Limb (tissue), 2 donors: ENCODE measurements around the gene COX11.

Experiments used
- DNase-seq, 2 donors: peaks; one replicate each; pipeline ENCODE4 v3.0.0-alpha.2; 2016; ENCODE audit errors: extremely low spot score in 2 of 2

COX11 gene, protein sequence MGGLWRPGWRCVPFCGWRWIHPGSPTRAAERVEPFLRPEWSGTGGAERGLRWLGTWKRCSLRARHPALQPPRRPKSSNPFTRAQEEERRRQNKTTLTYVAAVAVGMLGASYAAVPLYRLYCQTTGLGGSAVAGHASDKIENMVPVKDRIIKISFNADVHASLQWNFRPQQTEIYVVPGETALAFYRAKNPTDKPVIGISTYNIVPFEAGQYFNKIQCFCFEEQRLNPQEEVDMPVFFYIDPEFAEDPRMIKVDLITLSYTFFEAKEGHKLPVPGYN

DNA sequence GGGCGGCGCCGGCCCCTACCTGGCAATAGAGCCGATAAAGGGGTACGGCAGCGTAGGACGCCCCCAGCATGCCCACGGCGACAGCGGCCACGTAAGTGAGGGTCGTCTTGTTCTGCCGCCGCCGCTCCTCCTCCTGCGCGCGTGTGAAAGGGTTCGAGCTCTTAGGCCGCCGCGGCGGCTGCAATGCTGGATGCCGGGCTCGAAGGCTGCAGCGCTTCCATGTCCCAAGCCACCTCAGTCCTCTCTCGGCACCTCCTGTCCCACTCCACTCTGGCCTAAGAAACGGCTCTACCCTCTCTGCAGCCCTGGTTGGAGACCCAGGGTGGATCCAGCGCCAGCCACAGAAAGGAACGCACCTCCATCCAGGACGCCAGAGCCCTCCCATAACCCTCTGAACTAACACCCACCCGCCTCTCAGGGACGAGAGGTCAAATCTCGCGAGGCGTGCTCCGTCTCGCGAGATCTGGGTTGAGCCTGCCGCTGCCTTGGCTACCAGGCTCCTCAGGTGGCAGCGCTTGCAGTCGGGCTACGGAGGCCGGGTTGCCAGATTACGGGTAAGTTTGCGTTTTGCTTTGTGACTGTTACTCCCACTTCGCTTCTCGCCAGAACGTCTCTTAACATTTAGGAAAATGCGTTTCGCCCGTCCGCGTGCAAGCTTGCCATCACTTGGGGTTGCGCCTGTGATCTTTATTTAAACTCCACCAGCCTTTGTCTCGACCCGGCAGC is at the start of gene COX11, which contains the start of gene STXBP4:
TSS of gene COX11 (minus strand) at position 393 of the 726 bp plus-strand sequence. CDS start at position 385, 8 bp downstream.
TSS of gene STXBP4 (plus strand) at position 504 of the 726 bp plus-strand sequence. CDS start 17,455 bp downstream, outside the sequence.
- peak; percentile 94 to 96 for DNase-seq

DNA sequence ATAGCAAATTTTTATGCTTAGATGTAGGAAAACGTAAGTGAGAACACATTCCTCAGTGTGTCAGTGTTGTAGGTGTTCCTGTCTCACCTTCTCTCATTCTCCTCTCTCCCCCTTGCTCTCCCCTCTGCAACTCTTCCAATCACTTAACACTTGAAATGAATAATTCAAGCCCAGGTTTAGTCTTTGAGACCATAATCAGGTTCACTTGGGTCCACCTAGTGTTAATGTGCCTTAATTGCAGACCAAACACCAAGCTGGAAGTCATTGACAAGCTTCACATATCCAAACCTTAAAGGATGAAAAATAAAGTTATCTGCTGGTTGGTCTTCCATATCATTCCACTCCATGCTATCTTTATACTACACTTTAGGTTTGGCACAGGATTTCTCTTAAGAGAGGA is 37.1 kb upstream of the COX11 start:
- no peak for DNase-seq

DNA sequence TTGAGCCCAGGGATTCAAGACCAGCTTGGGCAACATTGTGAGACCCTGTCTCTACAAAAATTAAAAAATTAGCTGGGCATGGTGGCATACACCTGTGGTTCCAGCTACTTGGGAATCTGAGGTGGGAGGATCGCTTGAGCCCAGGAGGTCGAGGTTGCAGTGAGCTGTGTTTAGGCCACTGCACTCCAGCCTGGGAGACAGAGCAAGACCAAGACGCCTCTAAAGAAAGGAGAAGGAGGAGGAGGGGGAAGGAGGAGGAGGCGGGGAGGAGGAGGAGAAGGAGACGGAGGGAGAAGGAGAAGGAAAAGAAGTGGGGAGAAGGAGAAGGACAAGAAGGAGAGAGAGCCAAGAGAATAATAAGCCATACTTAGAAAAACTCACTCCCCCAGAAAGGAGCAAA is 36.0 kb upstream of the COX11 start:
- DNase-seq = no peak

DNA sequence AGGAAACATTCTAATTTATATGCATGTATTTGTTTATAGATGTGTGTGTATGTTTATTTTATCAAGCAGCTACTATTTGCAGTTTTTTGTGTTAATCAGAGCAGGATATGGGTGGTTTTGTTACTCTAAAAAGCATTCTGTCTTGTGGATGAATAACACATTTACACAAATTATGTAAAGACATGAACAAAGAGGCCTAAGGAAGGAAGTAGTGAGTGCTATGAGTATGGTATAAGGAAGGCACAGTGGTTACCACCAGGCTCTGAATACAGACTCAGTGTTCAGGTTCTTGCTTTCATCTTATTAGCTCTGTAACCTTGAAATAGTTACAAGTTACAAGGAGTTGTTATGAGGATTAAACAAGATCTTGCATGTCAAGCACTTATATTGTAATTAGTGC is 34.0 kb upstream of the COX11 start:
- no peak for DNase-seq

DNA sequence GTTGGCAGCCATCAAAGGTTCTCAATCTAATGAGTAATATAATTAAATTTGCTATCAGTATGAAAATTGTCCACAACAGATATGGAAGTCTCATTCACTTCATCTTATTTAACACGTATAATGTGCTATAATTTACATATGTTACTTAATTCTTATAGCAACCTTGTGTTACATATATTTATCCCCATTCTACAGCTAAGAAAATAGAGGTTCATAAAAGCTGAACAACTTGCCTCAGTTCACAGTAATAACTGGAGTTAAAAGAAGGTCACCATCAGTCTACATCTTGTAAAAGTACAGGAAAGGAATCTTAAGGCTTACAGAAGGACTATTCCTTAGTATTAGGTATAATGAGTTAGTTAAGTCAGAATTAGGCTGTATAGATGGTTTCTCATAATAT is 28.0 kb upstream of the COX11 start:
- DNase-seq = no peak

DNA sequence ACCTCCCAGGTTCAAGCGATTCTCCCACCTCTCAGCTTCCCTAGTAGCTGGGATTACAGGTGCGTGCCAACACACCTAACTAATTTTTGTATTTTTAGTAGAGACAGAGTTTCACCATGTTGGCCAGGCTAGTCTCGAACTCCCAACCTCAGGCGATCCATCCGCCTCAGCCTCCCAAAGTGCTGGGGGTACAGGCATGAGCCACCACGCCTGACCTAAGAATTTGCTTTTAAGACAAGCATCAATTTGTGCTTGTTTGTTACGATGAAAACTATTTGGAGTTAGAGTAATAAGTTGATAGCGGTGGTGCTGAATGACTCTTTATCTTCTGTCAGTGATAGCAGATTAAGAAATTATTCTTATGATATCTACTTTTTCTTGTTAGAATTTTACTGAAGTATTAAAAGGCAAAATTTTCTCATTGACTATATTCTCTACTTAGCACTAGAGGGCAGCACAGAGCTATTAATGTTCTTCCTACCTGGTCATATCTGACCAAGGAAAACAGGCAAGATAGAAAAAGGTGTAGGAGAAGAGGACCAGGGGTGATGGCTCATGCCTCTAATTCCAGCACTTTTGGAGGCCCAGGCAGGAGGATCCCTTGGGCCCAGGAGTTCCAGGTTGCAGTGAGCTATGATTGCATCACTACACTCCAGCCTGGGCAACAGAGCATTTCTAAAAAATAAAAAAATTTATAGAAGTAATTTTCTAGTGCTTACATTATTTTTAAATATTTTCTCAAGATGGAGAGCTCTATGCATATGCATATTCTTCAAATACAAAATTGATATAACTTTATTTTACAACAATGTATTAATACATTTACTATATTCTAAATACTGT is 24.6 kb upstream of the COX11 start:
- DNase-seq = peak in 1 of 2 donors; percentile 61

DNA sequence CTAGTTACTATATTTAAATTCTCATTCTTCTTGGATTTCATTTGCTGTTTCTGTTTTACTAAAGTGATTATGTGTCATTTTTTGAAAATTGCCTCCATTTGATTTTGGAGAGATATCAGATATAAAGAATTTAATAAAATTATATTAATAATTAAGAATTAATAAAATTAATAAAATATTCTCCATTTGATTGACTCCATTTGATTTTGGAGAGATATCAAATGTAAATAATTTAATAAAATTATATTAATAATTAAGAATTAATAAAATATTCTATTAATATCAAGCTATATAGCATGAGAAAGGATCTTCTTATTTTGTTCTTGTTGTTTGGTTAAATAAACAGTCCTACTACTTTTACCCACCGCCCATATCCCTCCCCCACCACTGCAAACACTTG is 23.1 kb upstream of the COX11 start:
- DNase-seq = no peak

DNA sequence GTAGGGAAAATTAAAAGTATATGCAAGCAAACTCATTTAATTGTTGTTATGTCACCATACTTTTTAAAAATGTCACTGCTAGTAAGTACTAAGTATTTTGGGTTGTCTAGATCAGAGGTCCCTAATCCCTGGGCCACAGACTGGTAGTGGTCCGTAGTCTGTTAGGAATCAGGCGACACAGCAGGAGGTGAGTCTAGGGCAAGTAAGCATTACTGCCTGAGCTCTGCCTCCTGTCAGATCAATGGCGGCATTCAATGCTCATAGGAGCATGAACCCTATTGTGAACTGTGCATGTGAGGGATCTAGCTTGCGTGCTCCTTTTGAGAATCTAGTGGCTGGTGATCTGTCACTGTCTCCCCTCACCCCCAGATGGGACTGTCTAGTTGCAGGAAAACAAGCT is 21.7 kb upstream of the COX11 start:
- no peak for DNase-seq

DNA sequence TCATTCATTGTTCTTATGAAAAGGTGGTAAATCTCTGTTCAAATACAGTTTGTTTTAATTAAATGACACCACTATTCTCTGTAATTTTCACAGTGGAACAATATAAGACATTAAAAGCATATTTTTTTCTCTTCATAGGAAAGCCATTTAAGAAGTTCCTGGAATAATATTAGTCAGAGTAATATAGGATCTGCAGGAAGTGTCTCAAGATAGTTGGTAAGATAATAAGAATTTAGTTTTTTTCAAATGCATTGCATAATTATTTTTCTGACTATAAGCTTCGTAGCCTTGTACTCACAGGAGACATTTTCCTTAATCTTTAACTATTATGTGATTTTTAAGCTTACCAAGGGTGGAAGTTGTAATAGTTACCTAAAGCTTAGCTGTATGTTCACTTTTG is 17.0 kb upstream of the COX11 start:
- DNase-seq = no peak

DNA sequence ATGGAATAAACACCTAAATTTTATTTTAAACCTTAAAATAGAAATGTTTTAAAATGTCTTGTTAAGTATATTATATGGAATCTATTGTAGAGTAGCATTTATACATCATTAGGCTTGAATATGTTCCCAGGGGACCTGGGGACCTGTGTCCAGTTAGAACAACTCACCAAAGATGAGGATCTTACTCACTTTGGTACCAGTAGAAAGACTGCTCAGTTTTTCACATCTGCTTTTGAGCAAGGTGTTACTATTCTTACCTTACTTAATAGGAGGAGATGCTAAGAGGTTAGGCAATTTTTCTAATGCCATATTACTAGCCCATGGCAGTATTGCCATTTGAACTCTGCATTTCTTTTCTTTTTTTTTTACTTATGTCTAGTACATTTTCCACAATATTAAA is 14.8 kb upstream of the COX11 start:
- no peak for DNase-seq

DNA sequence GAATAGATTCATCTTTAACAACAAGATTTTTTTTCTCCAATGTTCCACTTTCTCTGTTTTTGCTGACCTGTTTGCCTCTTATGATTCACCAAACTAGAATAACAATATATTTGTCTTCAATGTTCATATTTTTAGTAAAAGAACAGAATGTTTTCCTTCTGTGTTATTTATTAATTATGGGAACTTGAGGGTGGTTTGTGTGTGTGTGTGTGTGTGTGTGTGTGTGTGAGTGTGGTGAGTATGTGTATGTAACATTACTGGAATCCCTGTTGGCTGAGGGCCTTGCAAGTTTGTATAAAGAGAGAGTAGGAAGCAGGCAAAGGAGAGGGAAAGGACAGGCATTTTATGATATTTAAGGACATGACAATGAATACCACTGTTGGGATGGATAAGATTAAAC is 13.9 kb upstream of the COX11 start:
- DNase-seq = no peak

DNA sequence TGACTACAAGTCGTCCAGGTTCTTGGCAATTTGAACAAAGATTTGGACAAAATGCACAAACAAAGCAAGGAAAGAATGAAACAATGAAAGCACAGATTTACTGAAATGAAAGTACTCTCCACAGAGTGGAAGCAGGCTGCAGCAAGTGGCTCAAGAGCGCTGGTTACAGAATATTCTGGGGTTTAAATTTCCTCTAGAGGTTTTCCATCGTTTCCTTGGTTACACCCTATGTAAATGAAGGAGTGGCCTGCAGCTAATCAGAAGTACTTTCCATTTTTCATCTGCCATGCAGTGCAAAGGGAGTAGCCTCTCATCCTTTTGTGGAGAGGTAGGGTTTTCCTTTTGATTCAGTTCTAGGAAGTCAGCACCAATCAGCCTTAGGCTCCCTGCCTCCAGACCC is 11.9 kb upstream of the COX11 start:
- no peak for DNase-seq

DNA sequence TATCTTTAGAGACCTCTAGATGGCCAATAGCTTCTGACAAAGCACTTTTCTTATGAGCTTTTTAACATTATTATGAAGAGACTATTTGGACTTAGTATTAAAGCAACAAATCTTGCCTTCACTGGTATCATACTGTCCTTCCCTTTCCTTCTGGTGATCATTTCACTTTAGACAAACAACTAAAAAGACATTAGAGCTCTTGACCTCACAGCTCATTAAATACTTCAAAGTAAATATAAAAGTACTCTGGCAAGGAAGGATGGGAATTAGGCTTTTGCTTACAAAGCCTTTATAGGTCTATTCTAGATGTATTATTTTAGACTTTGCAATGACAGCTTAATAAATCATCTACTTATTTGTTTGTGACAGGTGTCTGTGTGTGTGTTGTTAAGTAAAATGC is 11.2 kb upstream of the COX11 start:
- DNase-seq = no peak

DNA sequence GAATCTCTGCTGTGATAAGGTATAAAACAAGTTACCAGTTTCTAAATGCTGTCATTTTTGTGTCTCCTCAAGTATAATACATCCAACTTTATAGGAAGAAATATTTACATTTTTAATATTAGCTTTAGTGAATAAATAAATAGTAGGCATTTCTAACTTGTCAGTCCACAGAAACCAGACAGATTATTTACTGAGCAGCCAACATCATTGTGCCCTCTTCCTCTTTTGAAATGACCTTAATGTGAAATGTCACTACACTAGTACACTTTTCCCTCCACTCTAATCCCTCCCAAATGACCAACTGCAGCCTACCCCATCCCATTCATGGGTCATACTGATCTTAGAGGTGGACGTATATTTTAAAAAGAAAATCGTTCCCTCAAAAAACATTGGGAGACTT is 9.3 kb upstream of the COX11 start:
- DNase-seq = no peak

DNA sequence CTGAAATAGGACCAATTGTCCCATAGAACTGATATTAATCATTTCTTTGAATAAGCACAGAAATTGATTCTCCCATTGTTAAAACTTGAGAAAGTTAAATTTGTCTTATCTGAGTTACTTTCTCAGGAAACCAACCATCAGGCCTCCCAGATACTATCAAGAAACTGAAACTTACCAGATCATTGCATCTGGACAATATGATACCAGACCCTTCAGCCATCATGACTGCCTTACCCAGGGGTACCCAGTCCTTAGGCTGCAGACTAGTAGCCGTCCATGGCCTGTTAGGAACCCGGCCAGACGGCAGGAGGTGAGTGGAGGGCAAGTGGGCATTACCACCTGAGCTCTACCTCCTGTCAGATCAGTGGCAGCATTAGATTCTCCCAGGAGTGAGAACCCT is 7.9 kb upstream of the COX11 start:
- no peak for DNase-seq

DNA sequence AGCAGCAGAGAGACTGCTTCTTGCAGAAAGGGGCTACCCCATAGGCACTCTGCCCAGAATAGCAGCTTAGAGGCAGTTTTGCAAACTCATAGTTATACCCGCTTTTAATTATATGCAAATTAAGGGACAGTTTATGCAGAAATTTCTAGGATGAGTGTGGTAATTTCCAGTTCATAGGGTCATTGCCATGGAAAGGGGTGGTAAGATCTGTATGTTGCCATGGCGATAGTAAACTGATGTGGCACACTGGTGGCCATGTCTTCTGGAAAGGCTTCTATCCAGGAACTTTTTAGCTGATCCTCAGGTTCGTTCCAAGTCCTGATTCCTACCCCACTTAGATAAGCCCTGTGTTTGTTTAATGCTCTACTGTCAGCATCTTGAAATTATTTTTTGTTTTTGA is 6.3 kb upstream of the COX11 start:
- DNase-seq = no peak

DNA sequence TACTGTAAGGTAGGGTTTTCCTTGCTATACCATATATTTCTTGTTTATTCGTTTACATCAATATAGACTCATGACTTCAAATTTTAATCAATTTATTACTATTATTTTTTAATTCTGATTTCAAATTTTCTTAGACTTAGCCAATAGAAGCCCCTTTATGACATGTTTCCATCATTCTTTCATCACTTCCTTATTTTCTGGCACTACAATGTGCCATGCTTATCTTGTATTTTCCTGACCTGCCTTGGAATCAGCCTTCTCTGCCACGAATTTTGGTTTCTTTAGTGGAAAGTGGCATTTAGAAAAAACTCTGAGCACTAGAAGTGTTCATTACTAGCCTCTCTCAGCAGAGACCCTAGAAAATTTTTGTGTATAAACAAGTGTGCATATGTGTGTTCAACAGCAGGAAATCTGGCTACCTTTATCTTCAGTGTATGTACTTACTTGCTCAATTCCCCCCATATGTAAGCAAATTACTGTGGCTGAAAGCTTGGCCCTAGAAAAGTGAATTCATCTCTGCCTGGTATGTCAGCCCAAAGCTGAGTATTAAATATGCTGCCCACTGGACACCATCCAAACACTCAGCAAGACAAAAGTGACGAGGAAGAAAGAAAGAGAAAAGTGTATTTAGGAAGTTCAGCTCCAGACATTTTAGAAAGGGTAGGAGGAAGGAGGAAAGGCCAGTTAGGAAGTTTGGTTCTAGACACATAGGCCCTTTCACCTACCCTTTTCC is 4.1 kb upstream of the COX11 start:
- no peak for DNase-seq

DNA sequence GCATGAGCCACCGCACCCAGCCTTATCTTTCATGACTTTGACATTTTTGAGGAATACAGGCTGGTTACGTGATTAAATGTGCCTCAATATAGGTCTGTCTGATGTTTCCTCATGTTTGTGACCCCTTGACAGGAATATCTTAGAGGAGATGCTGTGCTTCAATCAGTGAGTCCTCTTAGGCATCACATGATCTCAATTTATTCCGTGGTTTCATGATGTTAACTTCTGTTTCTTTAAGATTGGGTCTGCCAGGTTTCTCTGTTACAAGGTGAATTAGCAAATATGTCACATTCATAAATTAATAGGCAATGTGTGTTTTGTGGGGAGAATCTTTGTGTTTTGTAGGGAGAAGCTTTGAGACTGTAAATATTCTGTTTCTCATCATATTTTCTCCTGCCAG is 3.4 kb upstream of the COX11 start:
- no peak for DNase-seq

DNA sequence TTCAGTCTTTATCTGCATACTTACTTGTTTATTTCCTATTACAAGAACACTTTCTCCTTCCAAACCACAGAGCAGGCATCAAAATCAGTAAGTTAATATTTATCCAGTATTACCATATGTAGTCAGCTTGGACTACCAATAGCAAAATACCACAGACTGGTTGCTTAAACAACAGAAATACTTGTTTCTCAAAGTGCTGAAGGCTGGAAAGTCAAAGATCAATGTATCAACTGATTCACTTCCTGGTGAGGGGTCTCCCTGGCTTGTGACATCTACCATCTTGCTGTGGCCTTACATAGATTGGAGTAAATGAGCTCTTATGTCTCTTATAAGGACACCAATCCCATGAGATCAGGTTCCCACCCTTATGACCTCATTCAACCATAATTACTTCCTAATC is 2.7 kb upstream of the COX11 start:
- DNase-seq = no peak

DNA sequence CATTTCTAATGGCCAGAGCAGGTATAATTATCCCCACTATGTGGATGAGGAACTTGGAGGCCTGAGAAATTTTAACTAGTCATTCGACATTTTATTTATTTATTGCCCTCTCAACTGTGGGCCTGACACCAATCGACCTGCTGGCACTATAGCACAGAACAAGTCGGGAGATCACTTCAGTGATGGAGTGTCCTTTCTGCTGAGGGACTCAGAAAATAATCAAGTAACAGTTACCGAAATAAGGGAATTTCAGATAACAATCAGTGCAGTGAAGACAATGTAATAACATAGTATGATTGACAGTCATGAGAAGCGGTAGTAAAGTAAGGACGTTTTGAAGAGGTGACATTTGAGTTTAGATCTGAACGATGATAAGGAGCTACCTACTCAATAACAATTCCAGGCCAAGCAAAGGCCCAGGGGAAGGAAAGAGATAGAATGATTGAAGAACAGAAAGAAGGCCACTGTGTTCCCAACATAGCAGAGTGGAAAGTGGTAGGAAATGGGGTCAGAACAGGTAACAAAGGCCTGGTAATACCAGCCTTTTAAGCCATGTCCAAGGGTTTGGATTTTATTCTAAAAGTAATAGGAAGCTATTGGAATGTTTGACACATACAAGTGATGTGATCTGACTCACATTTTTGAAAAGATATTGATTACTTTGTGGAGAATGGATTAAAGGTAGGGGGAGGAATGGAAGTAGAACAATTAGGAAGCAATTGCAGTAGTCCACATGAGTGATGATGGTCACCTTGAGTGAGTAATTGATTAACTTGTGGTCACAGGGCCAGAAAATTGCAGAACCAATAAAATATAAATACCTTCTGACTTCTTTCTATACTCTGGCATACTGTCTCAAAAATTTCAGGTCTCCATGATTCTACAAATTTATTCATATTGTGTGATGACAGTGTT is 1.5 kb upstream of the COX11 start:
- DNase-seq = no peak

DNA sequence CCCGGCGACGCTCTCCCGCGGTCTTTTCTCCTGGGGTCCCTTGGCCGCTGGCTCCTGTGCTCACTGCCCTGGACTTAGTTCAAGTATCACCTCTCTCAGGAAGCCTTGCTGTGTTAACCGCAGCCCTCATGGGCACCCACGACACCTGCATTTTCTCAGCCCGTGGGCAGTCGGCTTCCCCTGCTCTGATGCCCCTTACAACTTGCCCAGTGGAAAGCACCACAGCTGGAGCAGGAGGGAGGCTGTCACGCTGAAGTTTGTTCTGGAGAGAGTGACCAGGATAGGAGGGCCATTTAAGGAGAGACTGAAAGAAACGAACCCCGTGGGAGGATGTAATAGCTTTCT is 506 bp upstream of the COX11 start:
- DNase-seq = peak in 1 of 2 donors; percentile 22
